ENCODE data around the gene KRT81. TPM values are rescaled to one million over a fixed set of nuclear protein-coding genes. Genes with fewer than 3 reads are reported as not detected.
A peak's percentile ranks its signal among the peaks of the same experiment; 100 is the strongest.

KRT81 gene
- polyA plus RNA-seq, 3 donors: not detected

DNA sequence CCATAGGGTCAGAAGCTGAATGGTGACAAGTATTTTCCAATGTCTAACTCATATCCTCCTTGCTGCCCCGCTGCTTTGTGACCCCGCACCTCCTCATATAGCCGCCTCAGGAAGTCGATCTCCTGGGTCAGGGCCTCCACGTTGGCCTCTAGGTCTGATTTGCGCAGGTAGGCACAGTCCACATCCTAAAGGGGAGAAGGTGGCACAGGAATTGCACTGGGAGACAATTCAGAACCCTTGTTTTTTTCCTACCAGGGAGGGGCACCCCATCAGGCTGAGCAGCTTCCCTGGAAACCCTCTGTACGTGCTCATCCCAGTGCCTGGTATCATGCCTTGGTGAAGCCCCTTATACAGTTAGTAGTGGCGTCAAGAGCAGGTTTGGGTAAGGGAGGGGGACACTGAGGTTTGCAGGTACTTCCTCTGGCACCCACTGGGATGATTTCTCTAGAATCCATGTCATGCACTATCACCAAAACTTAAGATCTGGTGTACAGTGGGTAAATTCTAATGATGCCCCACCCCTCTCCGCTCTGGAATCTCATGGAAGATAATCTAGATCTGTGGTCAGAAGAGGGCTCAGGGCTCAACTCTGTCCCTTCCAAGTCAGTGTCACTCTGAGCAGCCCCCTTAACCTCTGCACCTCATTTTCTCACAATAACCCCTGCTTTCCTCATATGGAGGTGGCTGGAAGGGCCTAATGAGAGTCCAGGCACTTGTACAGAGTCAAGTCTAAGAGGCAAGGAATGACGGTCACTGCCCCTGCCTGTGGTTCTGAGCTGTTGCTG, 37.0 kb downstream of the KRT81 start:
- peaks cover 83 to 92% (median 88%) of the 10 kb centered on the region in 3 donors for H3K27me3 Mint-ChIP-seq (ENCODE audit: low read depth in 3 of 3)
- TF ChIP-seq, protein P1, sequence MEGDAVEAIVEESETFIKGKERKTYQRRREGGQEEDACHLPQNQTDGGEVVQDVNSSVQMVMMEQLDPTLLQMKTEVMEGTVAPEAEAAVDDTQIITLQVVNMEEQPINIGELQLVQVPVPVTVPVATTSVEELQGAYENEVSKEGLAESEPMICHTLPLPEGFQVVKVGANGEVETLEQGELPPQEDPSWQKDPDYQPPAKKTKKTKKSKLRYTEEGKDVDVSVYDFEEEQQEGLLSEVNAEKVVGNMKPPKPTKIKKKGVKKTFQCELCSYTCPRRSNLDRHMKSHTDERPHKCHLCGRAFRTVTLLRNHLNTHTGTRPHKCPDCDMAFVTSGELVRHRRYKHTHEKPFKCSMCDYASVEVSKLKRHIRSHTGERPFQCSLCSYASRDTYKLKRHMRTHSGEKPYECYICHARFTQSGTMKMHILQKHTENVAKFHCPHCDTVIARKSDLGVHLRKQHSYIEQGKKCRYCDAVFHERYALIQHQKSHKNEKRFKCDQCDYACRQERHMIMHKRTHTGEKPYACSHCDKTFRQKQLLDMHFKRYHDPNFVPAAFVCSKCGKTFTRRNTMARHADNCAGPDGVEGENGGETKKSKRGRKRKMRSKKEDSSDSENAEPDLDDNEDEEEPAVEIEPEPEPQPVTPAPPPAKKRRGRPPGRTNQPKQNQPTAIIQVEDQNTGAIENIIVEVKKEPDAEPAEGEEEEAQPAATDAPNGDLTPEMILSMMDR (IDR thresholded peaks at IDR 0.05): no peak
- peaks cover under 1 to 12% of the 10 kb centered on the region in 2 donors for H3K4me1 ChIP-seq (ENCODE audit: control insufficient read depth in 1 of 2, insufficient read depth in 2 of 2, low read length in 2 of 2)

DNA sequence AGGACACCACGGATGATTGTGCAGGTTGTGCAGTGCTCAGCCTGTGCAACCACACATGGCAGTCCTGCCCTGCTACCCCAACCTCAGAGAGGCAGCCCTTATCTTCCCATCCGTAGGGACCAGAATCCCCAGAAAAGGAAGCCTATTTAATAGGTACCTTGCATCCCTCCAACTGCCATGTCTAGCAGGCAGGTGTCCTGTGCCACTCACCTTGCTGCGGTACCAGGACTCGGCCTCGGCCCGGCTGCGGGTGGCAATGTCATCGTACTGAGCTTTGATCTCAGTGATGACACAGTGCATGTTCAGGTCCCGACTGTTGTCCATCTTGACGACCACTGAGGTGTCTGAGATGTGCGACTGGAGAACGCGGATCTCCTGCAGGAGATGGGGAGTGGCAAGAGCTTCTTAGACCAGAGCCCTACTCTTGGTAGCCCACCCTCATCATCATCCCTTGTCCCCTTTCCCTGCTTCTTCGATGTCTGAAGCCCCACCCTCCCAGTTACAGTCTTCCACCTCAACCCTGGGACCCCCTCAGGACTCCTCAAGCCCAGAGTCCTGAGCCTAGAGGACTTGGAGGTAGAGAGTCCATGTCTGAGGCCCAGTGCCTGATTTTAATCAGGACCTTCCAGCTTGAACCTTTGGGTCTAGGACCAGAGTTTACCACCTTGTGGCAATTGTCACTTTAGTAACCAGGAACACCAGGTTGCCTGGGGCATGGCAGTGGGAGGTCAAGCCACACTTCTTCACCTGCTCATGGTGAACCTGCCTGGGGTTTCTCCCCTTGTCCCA, 37.7 kb downstream of the KRT81 start:
- Histone ChIP-seq H3K27me3 (ENCODE audit: control insufficient read depth in 2 of 2, insufficient read depth in 2 of 2, low read length in 2 of 2) (peaks cover 44 to 85% of the 10 kb centered on the region in 2 donors), H3K4me2 (replicated peaks; ENCODE audit: extremely low read depth, low read length, poor library complexity, severe bottlenecking) (no peak overlapping the region), H2AFZ (ENCODE audit: insufficient read depth, low read depth, low read length, poor library complexity, severe bottlenecking) (no peak overlapping the region), H3K79me2 (ENCODE audit: insufficient read depth, low read length) (no peaks in the 10 kb centered on the region), H4K20me1 (ENCODE audit: insufficient read depth, low read length) (no peaks in the 10 kb centered on the region), H3K4me1 (ENCODE audit: control insufficient read depth in 1 of 2, insufficient read depth in 2 of 2, low read length in 2 of 2) (peaks cover 0 to 7% of the 10 kb centered on the region in 2 donors), H3K9ac (ENCODE audit: insufficient read depth, low read length, poor library complexity, severe bottlenecking) (no peak overlapping the region), H3K4me3 (replicated peaks in 1 of 3; ENCODE audit: low read depth in 2 of 3, low read length in 3 of 3) (no peak overlapping the region), H3K36me3 (replicated peaks in 1 of 2; ENCODE audit: control insufficient read depth in 1 of 2, insufficient read depth in 2 of 2, low read length in 2 of 2) (no peaks in the 10 kb centered on the region), H3K27ac (ENCODE audit: low read depth in 1 of 2, low read length in 2 of 2) (no peak overlapping the region), H3K9me3 (replicated peaks in 1 of 2; ENCODE audit: control insufficient read depth in 1 of 2, insufficient read depth in 1 of 2, low read length in 2 of 2) (no peaks in the 10 kb centered on the region)
- intact Hi-C loops (cut with micrococcal nuclease): no loop called here
- Mint-ChIP-seq H3K4me1 (peaks cover 18% of the 10 kb centered on the region), H3K27me3 (ENCODE audit: low read depth in 3 of 3) (peaks cover 80 to 92% (median 89%) of the 10 kb centered on the region in 3 donors), H3K36me3 (peaks cover 10 to 16% of the 10 kb centered on the region in 2 donors), H3K9me3 (peaks cover 0 to 20% (median 3%) of the 10 kb centered on the region in 7 donors), H3K27ac (peak overlapping the region in 2 of 7 donors; percentile 22 to 50), H3K4me3 (no peak overlapping the region)
- WGBS (ENCODE audit: insufficient coverage): 95% methylated on average over 10 of the region's 14 CpGs
- DNase-seq: no peak
- TF ChIP-seq, protein P1 (IDR thresholded peaks at IDR 0.05): no peak

More for the DNA sequence above, 37.0 kb downstream of the KRT81 start:
- Mint-ChIP-seq H3K9me3 (peaks cover 0 to 19% (median 4%) of the 10 kb centered on the region in 7 donors), H3K27ac (no peak overlapping the region), H3K36me3 (peaks cover 11 to 18% of the 10 kb centered on the region in 2 donors), H3K4me3 (no peak overlapping the region), H3K4me1 (peaks cover 21% of the 10 kb centered on the region)
- Histone ChIP-seq H3K4me3 (replicated peaks in 1 of 3; ENCODE audit: low read depth in 2 of 3, low read length in 3 of 3) (no peak overlapping the region), H3K36me3 (replicated peaks in 1 of 2; ENCODE audit: control insufficient read depth in 1 of 2, insufficient read depth in 2 of 2, low read length in 2 of 2) (no peaks in the 10 kb centered on the region), H2AFZ (ENCODE audit: insufficient read depth, low read depth, low read length, poor library complexity, severe bottlenecking) (no peak overlapping the region), H3K4me2 (replicated peaks; ENCODE audit: extremely low read depth, low read length, poor library complexity, severe bottlenecking) (no peak overlapping the region), H3K27ac (ENCODE audit: low read depth in 1 of 2, low read length in 2 of 2) (no peak overlapping the region), H3K27me3 (ENCODE audit: control insufficient read depth in 2 of 2, insufficient read depth in 2 of 2, low read length in 2 of 2) (peaks cover 50 to 85% of the 10 kb centered on the region in 2 donors), H3K9me3 (replicated peaks in 1 of 2; ENCODE audit: control insufficient read depth in 1 of 2, insufficient read depth in 1 of 2, low read length in 2 of 2) (peaks cover 0 to 3% of the 10 kb centered on the region in 2 donors), H3K9ac (ENCODE audit: insufficient read depth, low read length, poor library complexity, severe bottlenecking) (no peak overlapping the region), H3K79me2 (ENCODE audit: insufficient read depth, low read length) (no peaks in the 10 kb centered on the region), H4K20me1 (ENCODE audit: insufficient read depth, low read length) (no peaks in the 10 kb centered on the region)
- no peak for DNase-seq
- intact Hi-C loops (cut with micrococcal nuclease): no loop called here
- WGBS (ENCODE audit: insufficient coverage): 96% methylated on average over 6 of the region's 10 CpGs

Measured in CD14-positive monocyte (primary cell).